NCI-H226 (cell line): ENCODE results near the gene GPBP1.
"Not testable (repeated sequence)": the region's sequence is repeated elsewhere in the genome, so short reads cannot be mapped to it uniquely, and the experiment has no call there.

ENCODE experiments used
- DNase-seq: peaks from one replicate; pipeline ENCODE4 v3.0.0-alpha.2; 2015

GPBP1 gene

GRCh38 chr5:57291894-57292293 is 118.0 kb downstream of the GPBP1 start:
- DNase-seq, result no peak

GRCh38 chr5:57292336-57292735 is 118.5 kb downstream of the GPBP1 start:
- DNase-seq, result no peak

- peak; percentile 73 for DNase-seq
These were observed 124.6 kb downstream of the GPBP1 start for GRCh38 chr5:57298295-57298984.

GRCh38 chr5:57298985-57299491 is 125.2 kb downstream of the GPBP1 start:
- DNase-seq, result peak; percentile 53

GRCh38 chr5:57299986-57300385 is 126.1 kb downstream of the GPBP1 start:
- DNase-seq, result no peak

GRCh38 chr5:57302164-57302563 is 128.3 kb downstream of the GPBP1 start:
- peak; percentile 59 for DNase-seq

- DNase-seq, result no peak
These were observed 128.8 kb downstream of the GPBP1 start for GRCh38 chr5:57302643-57303042.

GRCh38 chr5:57303985-57304384 is 130.1 kb downstream of the GPBP1 start:
- no peak for DNase-seq

GRCh38 chr5:57304931-57305330 is 131.1 kb downstream of the GPBP1 start:
- DNase-seq, result no peak

- no peak for DNase-seq
These were observed 132.5 kb downstream of the GPBP1 start for GRCh38 chr5:57306359-57306758.

- DNase-seq, result peak; percentile 56
These were observed 133.7 kb downstream of the GPBP1 start for GRCh38 chr5:57307516-57307915.

GRCh38 chr5:57309022-57309421 is 135.2 kb downstream of the GPBP1 start:
- not testable (repeated sequence) for DNase-seq

- DNase-seq, result no peak
These were observed 137.4 kb downstream of the GPBP1 start for GRCh38 chr5:57311251-57311650.

- no peak for DNase-seq
These were observed 138.3 kb downstream of the GPBP1 start for GRCh38 chr5:57311921-57312735.

GRCh38 chr5:57313716-57314115 is 139.9 kb downstream of the GPBP1 start:
- DNase-seq, result no peak
